Keratinocyte (primary cell): Measurements from ENCODE around the gene GDAP2.

ENCODE experiments used
- EZH2 ChIP-seq: IDR thresholded peaks from one replicate; pipeline ENCODE4 v1.6.1; 2012; ENCODE audit warnings: inconsistent platforms, mild to moderate bottlenecking, low read length, moderate library complexity
- TF ChIP-seq, protein P1 (sequence below), 3 experiments: IDR thresholded peaks in 1 of 3; conservative IDR thresholded peaks in 1 of 3; optimal IDR thresholded peaks in 1 of 3; 2 replicates in 2 of 3; 3 replicates in 1 of 3; pipeline versions ENCODE3 to v1.5.1; 2011; ENCODE audit warnings: low read length in 3 of 3, mild to moderate bottlenecking in 3 of 3, moderate library complexity in 2 of 3, control low read depth in 1 of 3, inconsistent platforms in 1 of 3; ENCODE audit not compliant: insufficient read depth in 2 of 3; ENCODE audit errors: extremely low read depth in 1 of 3

DNA sequence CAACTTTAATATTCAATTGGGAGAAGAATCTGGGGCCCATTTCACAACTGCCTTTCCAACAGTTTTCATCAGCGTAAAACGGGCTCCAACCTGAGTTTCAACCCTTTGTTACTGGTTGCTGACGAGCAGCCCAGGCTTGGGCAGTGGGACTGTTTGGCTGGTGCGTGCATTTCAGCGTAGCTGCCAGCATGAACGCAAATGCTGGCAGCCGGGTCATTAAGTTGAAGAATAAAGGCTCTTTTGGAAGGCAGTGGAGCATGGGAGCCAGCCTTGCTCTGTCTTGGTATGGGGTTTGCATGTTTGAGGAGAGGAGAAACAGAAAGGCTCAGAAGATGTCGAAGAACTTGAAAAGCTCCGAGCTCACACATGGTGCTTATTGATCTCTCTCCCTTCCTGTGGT is 40.8 kb upstream of the GDAP2 start:
- TF ChIP-seq, protein P1, sequence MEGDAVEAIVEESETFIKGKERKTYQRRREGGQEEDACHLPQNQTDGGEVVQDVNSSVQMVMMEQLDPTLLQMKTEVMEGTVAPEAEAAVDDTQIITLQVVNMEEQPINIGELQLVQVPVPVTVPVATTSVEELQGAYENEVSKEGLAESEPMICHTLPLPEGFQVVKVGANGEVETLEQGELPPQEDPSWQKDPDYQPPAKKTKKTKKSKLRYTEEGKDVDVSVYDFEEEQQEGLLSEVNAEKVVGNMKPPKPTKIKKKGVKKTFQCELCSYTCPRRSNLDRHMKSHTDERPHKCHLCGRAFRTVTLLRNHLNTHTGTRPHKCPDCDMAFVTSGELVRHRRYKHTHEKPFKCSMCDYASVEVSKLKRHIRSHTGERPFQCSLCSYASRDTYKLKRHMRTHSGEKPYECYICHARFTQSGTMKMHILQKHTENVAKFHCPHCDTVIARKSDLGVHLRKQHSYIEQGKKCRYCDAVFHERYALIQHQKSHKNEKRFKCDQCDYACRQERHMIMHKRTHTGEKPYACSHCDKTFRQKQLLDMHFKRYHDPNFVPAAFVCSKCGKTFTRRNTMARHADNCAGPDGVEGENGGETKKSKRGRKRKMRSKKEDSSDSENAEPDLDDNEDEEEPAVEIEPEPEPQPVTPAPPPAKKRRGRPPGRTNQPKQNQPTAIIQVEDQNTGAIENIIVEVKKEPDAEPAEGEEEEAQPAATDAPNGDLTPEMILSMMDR (optimal IDR thresholded peaks at IDR 0.05 in 1 of 3, IDR thresholded peaks at IDR 0.05 in 1 of 3, conservative IDR thresholded peaks at IDR 0.05 in 1 of 3; ENCODE audit: extremely low read depth in 1 of 3, insufficient read depth in 2 of 3, low read length in 3 of 3) = no peak
- no peak for TF ChIP-seq EZH2
